ENCODE measurements around the gene KEL. TPM values are rescaled to one million over a fixed set of nuclear protein-coding genes. Genes with fewer than 3 reads are reported as not detected.

KEL gene
- total RNA-seq, 1 donor, result not detected

- H3K4me3 ChIP-seq (ENCODE audit: low read depth, low read length), result no peak overlapping the region
- TF ChIP-seq, protein P1, sequence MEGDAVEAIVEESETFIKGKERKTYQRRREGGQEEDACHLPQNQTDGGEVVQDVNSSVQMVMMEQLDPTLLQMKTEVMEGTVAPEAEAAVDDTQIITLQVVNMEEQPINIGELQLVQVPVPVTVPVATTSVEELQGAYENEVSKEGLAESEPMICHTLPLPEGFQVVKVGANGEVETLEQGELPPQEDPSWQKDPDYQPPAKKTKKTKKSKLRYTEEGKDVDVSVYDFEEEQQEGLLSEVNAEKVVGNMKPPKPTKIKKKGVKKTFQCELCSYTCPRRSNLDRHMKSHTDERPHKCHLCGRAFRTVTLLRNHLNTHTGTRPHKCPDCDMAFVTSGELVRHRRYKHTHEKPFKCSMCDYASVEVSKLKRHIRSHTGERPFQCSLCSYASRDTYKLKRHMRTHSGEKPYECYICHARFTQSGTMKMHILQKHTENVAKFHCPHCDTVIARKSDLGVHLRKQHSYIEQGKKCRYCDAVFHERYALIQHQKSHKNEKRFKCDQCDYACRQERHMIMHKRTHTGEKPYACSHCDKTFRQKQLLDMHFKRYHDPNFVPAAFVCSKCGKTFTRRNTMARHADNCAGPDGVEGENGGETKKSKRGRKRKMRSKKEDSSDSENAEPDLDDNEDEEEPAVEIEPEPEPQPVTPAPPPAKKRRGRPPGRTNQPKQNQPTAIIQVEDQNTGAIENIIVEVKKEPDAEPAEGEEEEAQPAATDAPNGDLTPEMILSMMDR (IDR thresholded peaks at IDR 0.05; ENCODE audit: insufficient read depth, low read depth, low read length), result peak; percentile 29
- peak; percentile 14 for DNase-seq (ENCODE audit: low read depth)
Observed at GRCh38 chr7:143002106-143002505, 39.9 kb upstream of the KEL start.

- TF ChIP-seq, protein P1 (IDR thresholded peaks at IDR 0.05; ENCODE audit: insufficient read depth, low read depth, low read length), result no peak
- H3K4me3 ChIP-seq (ENCODE audit: low read depth, low read length), result no peak overlapping the region
- no peak for DNase-seq (ENCODE audit: low read depth)
Observed at GRCh38 chr7:143000648-143001047, 38.5 kb upstream of the KEL start.

DNA sequence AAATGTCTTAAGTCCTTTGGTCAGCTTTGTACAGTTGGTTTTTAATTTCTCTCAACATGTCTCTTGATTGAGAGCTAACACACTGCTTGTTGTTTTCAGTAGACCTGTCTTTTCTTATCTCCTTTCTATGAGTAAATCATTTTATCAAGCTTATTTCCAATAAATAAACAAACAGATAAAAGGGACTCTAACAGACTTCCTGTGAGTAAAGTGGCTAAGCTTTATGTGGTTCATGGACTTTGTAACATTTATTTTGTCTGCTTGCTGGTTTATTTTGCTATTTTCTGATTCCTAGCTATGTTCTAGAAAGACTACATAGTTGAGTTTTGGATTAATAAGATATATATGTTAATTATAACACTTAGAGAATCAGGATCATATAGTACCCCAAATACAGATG lies 37.6 kb upstream of the KEL start:
- no peak for DNase-seq (ENCODE audit: low read depth)
- no peak overlapping the region for H3K4me3 ChIP-seq (ENCODE audit: low read depth, low read length)
- TF ChIP-seq, protein P1 (IDR thresholded peaks at IDR 0.05; ENCODE audit: insufficient read depth, low read depth, low read length), result no peak

DNA sequence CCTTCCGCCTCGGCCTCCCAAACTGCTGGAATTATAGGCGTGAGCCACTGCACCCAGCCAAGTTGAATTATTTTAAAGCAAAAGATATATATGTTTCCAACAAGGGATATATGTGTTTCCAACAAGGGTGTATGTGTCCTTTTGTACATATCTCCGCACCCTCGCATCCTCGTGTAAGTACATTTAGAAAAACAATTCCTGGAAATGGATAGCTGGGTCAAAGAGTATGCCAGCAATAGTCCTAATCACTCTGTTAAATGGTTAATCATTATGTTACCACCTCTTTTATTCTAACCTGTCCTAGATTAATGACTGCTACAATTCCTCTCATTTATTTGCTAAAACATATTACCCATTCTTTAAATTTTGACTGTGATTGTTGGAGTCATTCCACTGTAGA lies 36.8 kb upstream of the KEL start:
- DNase-seq (ENCODE audit: low read depth), result no peak
- TF ChIP-seq, protein P1 (IDR thresholded peaks at IDR 0.05; ENCODE audit: insufficient read depth, low read depth, low read length), result no peak
- no peak overlapping the region for H3K4me3 ChIP-seq (ENCODE audit: low read depth, low read length)

DNA sequence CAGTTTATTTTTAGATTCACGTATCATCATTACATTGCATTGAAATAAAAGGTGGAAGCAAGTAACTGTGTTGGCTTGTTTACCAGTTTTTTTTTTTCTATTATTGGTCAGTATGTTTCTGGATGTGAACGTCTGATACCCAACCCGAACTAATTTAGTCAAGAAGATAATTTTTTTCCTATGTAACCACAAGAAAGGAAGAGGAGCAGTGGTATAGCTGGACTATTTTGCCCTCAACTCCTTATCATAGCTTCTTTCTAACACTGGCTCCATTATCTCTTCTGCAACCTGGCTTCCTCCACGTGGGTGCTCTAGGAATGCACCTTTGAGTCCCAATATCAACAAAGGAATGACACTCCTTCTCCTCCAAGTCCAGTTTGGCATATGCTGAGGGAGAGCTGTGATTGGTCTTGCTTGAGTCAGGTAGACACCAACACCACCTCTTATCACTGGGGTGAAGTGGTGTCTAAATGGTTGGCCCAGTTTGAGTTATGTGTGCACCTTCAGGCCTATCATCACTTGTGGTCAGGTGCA lies 35.4 kb upstream of the KEL start:
- no peak for DNase-seq (ENCODE audit: low read depth)
- TF ChIP-seq, protein P1 (IDR thresholded peaks at IDR 0.05; ENCODE audit: insufficient read depth, low read depth, low read length), result no peak
- no peak overlapping the region for H3K4me3 ChIP-seq (ENCODE audit: low read depth, low read length)

DNA sequence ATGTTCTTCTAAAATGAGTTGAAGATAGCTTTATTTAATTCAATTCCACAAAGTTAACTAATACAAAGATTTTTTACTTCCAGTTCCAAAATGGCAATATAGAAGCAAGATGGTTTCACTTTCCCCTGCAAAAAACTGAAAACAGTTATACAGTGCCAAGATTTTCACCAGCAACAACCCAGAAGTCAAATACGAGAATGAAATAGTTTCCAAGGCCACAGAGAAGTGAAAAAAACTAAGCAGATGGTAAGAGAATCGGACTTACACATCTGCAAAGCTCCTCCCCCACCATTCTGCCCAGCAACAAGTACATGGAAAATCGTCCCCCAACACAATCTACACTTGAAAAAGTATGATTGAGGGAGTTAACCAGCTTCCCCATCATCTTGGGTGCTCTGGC lies 30.3 kb upstream of the KEL start:
- peak; percentile 5 for DNase-seq (ENCODE audit: low read depth)
- H3K4me3 ChIP-seq (ENCODE audit: low read depth, low read length), result no peak overlapping the region
- TF ChIP-seq, protein P1 (IDR thresholded peaks at IDR 0.05; ENCODE audit: insufficient read depth, low read depth, low read length), result no peak

DNA sequence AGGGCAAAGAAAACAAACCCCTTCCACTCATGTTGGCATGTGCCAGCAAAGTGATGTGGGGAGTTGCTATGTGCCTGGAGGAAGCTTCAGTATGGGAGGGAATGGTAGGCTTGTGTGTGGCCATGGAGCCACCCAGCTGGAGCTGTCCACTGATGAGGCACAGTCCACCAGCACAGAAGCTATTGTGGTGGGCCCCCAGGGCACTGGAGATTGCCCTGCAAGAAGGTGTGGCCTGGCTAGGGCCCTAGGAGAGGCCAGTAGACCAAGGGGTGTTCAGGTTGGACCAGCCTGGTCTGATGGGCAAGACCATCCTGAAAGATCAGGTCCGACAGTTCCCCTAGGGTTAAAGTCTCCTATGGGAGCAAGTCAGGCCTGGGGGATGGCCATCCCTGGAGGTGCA lies 22.1 kb upstream of the KEL start:
- TF ChIP-seq, protein P1 (IDR thresholded peaks at IDR 0.05; ENCODE audit: insufficient read depth, low read depth, low read length), result no peak
- H3K4me3 ChIP-seq (ENCODE audit: low read depth, low read length), result no peak overlapping the region
- no peak for DNase-seq (ENCODE audit: low read depth)
